Ascending aorta (tissue), 2 donors: ENCODE data around the gene ZNF135. TPM values are rescaled to one million over a fixed set of nuclear protein-coding genes. Genes with fewer than 3 reads are reported as not detected.

Experiments
- DNase-seq, 2 donors: peaks; one replicate each; pipeline ENCODE4 v3.0.0-alpha.2; 2019; ENCODE audit warnings: low spot score in 2 of 2
- H3K27ac ChIP-seq, 2 donors: fragments of 200-600 bp; sonication (generic); one replicate each; pipeline ENCODE4 v1.5.1; 2016 to 2017; ENCODE audit warnings: mild to moderate bottlenecking in 1 of 2
- H3K27me3 ChIP-seq: fragments of 200-600 bp; sonication (generic); one replicate; pipeline ENCODE4 v1.5.1; 2017
- H3K36me3 ChIP-seq, 2 donors: fragments of 200-600 bp; sonication (generic); one replicate each; pipeline ENCODE4 v1.5.1; 2016
- H3K4me1 ChIP-seq, 2 donors: fragments of 200-600 bp; sonication (generic); one replicate each; pipeline ENCODE4 v1.5.1; 2016 to 2017; ENCODE audit warnings: mild to moderate bottlenecking in 1 of 2
- H3K4me3 ChIP-seq, 2 donors: fragments of 200-600 bp; sonication (generic); one replicate each; pipeline ENCODE4 v1.5.1; 2016 to 2017; ENCODE audit warnings: mild to moderate bottlenecking in 1 of 2
- H3K9me3 ChIP-seq, 2 donors: fragments of 200-600 bp; sonication (generic); one replicate each; pipeline ENCODE4 v1.5.1; 2016
- CTCF ChIP-seq, 3 experiments: fragments of 200-600 bp in 2 of 3; fragments of 450-650 bp in 1 of 3; sonication (generic) in 2 of 3; IDR thresholded peaks; one replicate each; pipeline ENCODE4 v1.5.1; 2016 to 2019; ENCODE audit warnings: antibody characterized with exemption in 3 of 3, mild to moderate bottlenecking in 1 of 3, moderate library complexity in 1 of 3
- intact Hi-C: fragments of 100-400 bp; cut with DNase I; formaldehyde crosslinking; loops from one replicate; pipeline ENCODE4 v1.15.1; 2023
- total RNA-seq: library from RNA; depleted of rRNA; stranded (reverse); fragments of >200 nt; gene quantifications from one replicate; pipeline ENCODE4 v1.1.0, GENCODE V29; 2016

The ZNF135 gene
- 3.7 TPM for total RNA-seq

- peaks cover 8 to 13% of the 10 kb centered on the region in 2 donors for H3K36me3 ChIP-seq
- peak within 1 kb of the TSS; percentile 78 to 81 for H3K4me3 ChIP-seq
- TF ChIP-seq CTCF (IDR thresholded peaks at IDR 0.05), result no peak
- H3K27ac ChIP-seq, result peak within 1 kb of the TSS; percentile 91 to 93
- no peaks in the 10 kb centered on the region for H3K27me3 ChIP-seq
- peaks cover 14 to 31% of the 10 kb centered on the region in 2 donors for H3K9me3 ChIP-seq
- DNase-seq, result peak; percentile 23 to 90
- peaks cover 0 to 4% of the 10 kb centered on the region in 2 donors for H3K4me1 ChIP-seq
- intact Hi-C loops, result loop anchor here (1.0 to 2.0 kb wide), 2 partner anchors 39 to 56 kb away; partner anchors contain the start of genes ZNF606 and ZSCAN18
Observed at GRCh38 chr19:58059003-58059670, at the start of gene ZNF135. Gene ZNF135 (plus strand): TSS chr19:58059282. CDS start chr19:58060003, 721 bp downstream.

- Histone ChIP-seq H3K4me1 (no peaks in the 10 kb centered on the region), H3K27me3 (no peaks in the 10 kb centered on the region), H3K9me3 (peaks cover 73 to 89% of the 10 kb centered on the region in 2 donors), H3K36me3 (peaks cover 6 to 31% of the 10 kb centered on the region in 2 donors), H3K4me3 (no peak overlapping the region), H3K27ac (no peak overlapping the region)
- intact Hi-C loops, result no loop called here
- no peak for DNase-seq
- no peak for TF ChIP-seq CTCF (IDR thresholded peaks at IDR 0.05)
Observed at GRCh38 chr19:58009301-58009665, 49.8 kb upstream of the ZNF135 start.

- H3K27ac ChIP-seq, result no peak overlapping the region
- peak in 1 of 2 donors; percentile 83 for DNase-seq
- H3K4me3 ChIP-seq, result peak overlapping the region; percentile 26 to 36
- intact Hi-C loops, result no loop called here
- no peaks in the 10 kb centered on the region for H3K4me1 ChIP-seq
- TF ChIP-seq CTCF (IDR thresholded peaks at IDR 0.05), result no peak
- peaks cover 6 to 26% of the 10 kb centered on the region in 2 donors for H3K36me3 ChIP-seq
- no peaks in the 10 kb centered on the region for H3K27me3 ChIP-seq
- peaks cover 68 to 84% of the 10 kb centered on the region in 2 donors for H3K9me3 ChIP-seq
Observed at GRCh38 chr19:58009666-58010301, 49.3 kb upstream of the ZNF135 start.

- H3K4me1 ChIP-seq, result no peaks in the 10 kb centered on the region
- H3K27me3 ChIP-seq, result no peaks in the 10 kb centered on the region
- intact Hi-C loops, result no loop called here
- no peak overlapping the region for H3K4me3 ChIP-seq
- H3K36me3 ChIP-seq, result peaks cover 6 to 18% of the 10 kb centered on the region in 2 donors
- no peak overlapping the region for H3K27ac ChIP-seq
- DNase-seq, result no peak
- peaks cover 61 to 77% of the 10 kb centered on the region in 2 donors for H3K9me3 ChIP-seq
- TF ChIP-seq CTCF (IDR thresholded peaks at IDR 0.05), result no peak
Observed at GRCh38 chr19:58010507-58010906, 48.6 kb upstream of the ZNF135 start.

- no peak for DNase-seq
- no peak overlapping the region for H3K4me3 ChIP-seq
- no peak for TF ChIP-seq CTCF (IDR thresholded peaks at IDR 0.05)
- intact Hi-C loops, result no loop called here
- no peak overlapping the region for H3K27ac ChIP-seq
- no peaks in the 10 kb centered on the region for H3K27me3 ChIP-seq
- no peaks in the 10 kb centered on the region for H3K4me1 ChIP-seq
- H3K36me3 ChIP-seq, result no peaks in the 10 kb centered on the region
- H3K9me3 ChIP-seq, result peaks cover 32 to 42% of the 10 kb centered on the region in 2 donors
Observed at GRCh38 chr19:58014141-58014540, 44.9 kb upstream of the ZNF135 start.
